Measurements from ENCODE around the gene DPP6. TPM values are rescaled to one million over a fixed set of nuclear protein-coding genes. Genes with fewer than 3 reads are reported as not detected.

DPP6 gene
- total RNA-seq, 1 experiment from 2014 or later: not detected

DNA sequence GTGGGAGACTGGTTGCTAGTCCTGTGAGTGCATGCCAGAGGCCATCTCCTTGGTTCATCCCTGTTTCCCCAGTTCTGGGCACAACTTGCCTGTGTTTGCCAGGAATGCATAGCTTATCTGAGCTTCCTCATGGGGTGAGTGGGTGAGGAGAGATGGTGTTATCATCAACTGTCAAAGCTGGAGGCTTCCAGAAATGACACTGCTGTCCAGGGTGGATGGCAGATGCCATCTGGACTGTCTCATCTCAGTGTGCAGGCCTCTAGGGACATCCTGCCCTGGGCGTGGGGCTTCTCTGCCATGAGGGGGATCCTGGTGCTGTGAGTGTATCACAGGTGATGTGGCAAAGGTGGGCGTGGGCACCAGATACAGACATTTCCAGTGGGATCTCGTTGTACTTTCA lies 328.6 kb downstream of the DPP6 start:
- Mint-ChIP-seq H3K27ac (no peak overlapping the region), H3K4me1 (no peaks in the 10 kb centered on the region), H3K4me3 (no peak overlapping the region), H3K36me3 (peaks cover 77% of the 10 kb centered on the region), H3K9me3 (peaks cover 80% of the 10 kb centered on the region), H3K27me3 (ENCODE audit: low read depth) (peaks cover 14% of the 10 kb centered on the region)
- POLR2A ChIA-PET: no interaction called here
- CTCF ChIA-PET: no interaction called here
- TF ChIP-seq, protein P1, sequence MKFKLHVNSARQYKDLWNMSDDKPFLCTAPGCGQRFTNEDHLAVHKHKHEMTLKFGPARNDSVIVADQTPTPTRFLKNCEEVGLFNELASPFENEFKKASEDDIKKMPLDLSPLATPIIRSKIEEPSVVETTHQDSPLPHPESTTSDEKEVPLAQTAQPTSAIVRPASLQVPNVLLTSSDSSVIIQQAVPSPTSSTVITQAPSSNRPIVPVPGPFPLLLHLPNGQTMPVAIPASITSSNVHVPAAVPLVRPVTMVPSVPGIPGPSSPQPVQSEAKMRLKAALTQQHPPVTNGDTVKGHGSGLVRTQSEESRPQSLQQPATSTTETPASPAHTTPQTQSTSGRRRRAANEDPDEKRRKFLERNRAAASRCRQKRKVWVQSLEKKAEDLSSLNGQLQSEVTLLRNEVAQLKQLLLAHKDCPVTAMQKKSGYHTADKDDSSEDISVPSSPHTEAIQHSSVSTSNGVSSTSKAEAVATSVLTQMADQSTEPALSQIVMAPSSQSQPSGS (CRISPR knock-in tag; IDR thresholded peaks at IDR 0.05; ENCODE audit: borderline replicate concordance, low read depth): no peak
- TF ChIP-seq ZNF416 (CRISPR knock-in tag; IDR thresholded peaks at IDR 0.05) (no peak), TEAD4 (CRISPR knock-in tag; IDR thresholded peaks at IDR 0.05) (no peak), RELA (CRISPR knock-in tag; IDR thresholded peaks at IDR 0.05; ENCODE audit: borderline replicate concordance) (no peak), ZNF396 (CRISPR knock-in tag; IDR thresholded peaks at IDR 0.05; ENCODE audit: borderline replicate concordance) (no peak), FOXP1 (CRISPR knock-in tag; IDR thresholded peaks at IDR 0.05; ENCODE audit: borderline replicate concordance) (no peak)
- TF ChIP-seq, protein P2, sequence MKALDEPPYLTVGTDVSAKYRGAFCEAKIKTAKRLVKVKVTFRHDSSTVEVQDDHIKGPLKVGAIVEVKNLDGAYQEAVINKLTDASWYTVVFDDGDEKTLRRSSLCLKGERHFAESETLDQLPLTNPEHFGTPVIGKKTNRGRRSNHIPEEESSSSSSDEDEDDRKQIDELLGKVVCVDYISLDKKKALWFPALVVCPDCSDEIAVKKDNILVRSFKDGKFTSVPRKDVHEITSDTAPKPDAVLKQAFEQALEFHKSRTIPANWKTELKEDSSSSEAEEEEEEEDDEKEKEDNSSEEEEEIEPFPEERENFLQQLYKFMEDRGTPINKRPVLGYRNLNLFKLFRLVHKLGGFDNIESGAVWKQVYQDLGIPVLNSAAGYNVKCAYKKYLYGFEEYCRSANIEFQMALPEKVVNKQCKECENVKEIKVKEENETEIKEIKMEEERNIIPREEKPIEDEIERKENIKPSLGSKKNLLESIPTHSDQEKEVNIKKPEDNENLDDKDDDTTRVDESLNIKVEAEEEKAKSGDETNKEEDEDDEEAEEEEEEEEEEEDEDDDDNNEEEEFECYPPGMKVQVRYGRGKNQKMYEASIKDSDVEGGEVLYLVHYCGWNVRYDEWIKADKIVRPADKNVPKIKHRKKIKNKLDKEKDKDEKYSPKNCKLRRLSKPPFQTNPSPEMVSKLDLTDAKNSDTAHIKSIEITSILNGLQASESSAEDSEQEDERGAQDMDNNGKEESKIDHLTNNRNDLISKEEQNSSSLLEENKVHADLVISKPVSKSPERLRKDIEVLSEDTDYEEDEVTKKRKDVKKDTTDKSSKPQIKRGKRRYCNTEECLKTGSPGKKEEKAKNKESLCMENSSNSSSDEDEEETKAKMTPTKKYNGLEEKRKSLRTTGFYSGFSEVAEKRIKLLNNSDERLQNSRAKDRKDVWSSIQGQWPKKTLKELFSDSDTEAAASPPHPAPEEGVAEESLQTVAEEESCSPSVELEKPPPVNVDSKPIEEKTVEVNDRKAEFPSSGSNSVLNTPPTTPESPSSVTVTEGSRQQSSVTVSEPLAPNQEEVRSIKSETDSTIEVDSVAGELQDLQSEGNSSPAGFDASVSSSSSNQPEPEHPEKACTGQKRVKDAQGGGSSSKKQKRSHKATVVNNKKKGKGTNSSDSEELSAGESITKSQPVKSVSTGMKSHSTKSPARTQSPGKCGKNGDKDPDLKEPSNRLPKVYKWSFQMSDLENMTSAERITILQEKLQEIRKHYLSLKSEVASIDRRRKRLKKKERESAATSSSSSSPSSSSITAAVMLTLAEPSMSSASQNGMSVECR (CRISPR knock-in tag; IDR thresholded peaks at IDR 0.05; ENCODE audit: borderline replicate concordance): no peak
- no peak for DNase-seq (ENCODE audit: low spot score)
- ATAC-seq: no peak

DNA sequence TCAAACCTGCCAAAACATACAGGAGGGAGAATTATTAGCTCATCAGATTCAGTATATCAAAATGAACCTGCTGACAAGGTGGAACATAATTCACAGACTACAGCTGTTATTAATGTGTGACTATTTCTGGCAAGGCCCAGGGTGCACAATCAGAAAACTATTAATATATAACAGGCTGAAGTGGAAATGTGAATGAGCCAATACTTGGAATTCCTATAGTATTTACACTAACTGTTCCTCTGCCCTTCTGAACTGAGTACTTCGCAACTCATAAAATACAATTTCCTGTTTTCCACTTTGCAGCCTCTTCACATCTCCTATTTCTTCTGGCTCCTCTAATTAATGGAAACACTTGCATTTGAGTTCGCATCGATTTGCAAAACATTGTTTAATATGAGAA lies 330.8 kb downstream of the DPP6 start:
- POLR2A ChIA-PET: no interaction called here
- CTCF ChIA-PET: no interaction called here
- TF ChIP-seq ZNF263 (CRISPR knock-in tag; IDR thresholded peaks at IDR 0.05; ENCODE audit: low read depth) (no peak), NR3C1 (CRISPR knock-in tag; conservative IDR thresholded peaks at IDR 0.05; ENCODE audit: low read depth) (no peak), ELF4 (CRISPR knock-in tag; IDR thresholded peaks at IDR 0.05; ENCODE audit: low read depth) (no peak), ZNF121 (CRISPR knock-in tag; IDR thresholded peaks at IDR 0.05) (no peak), TCF7 (CRISPR knock-in tag; IDR thresholded peaks at IDR 0.05; ENCODE audit: low read depth) (no peak), SMAD4 (CRISPR knock-in tag; IDR thresholded peaks at IDR 0.05) (no peak), NFE2L1 (CRISPR knock-in tag; IDR thresholded peaks at IDR 0.05) (no peak), GABPB1 (CRISPR knock-in tag; IDR thresholded peaks at IDR 0.05) (no peak)
- TF ChIP-seq, protein P3, sequence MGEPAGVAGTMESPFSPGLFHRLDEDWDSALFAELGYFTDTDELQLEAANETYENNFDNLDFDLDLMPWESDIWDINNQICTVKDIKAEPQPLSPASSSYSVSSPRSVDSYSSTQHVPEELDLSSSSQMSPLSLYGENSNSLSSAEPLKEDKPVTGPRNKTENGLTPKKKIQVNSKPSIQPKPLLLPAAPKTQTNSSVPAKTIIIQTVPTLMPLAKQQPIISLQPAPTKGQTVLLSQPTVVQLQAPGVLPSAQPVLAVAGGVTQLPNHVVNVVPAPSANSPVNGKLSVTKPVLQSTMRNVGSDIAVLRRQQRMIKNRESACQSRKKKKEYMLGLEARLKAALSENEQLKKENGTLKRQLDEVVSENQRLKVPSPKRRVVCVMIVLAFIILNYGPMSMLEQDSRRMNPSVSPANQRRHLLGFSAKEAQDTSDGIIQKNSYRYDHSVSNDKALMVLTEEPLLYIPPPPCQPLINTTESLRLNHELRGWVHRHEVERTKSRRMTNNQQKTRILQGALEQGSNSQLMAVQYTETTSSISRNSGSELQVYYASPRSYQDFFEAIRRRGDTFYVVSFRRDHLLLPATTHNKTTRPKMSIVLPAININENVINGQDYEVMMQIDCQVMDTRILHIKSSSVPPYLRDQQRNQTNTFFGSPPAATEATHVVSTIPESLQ (CRISPR knock-in tag; IDR thresholded peaks at IDR 0.05): no peak
- TF ChIP-seq, protein P4, sequence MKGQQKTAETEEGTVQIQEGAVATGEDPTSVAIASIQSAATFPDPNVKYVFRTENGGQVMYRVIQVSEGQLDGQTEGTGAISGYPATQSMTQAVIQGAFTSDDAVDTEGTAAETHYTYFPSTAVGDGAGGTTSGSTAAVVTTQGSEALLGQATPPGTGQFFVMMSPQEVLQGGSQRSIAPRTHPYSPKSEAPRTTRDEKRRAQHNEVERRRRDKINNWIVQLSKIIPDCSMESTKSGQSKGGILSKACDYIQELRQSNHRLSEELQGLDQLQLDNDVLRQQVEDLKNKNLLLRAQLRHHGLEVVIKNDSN (CRISPR knock-in tag; IDR thresholded peaks at IDR 0.05): no peak
- TF ChIP-seq, protein P5, sequence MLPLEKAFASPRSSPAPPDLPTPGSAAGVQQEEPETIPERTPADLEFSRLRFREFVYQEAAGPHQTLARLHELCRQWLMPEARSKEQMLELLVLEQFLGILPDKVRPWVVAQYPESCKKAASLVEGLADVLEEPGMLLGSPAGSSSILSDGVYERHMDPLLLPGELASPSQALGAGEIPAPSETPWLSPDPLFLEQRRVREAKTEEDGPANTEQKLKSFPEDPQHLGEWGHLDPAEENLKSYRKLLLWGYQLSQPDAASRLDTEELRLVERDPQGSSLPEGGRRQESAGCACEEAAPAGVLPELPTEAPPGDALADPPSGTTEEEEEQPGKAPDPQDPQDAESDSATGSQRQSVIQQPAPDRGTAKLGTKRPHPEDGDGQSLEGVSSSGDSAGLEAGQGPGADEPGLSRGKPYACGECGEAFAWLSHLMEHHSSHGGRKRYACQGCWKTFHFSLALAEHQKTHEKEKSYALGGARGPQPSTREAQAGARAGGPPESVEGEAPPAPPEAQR (CRISPR knock-in tag; IDR thresholded peaks at IDR 0.05): no peak
- TF ChIP-seq, protein P6, sequence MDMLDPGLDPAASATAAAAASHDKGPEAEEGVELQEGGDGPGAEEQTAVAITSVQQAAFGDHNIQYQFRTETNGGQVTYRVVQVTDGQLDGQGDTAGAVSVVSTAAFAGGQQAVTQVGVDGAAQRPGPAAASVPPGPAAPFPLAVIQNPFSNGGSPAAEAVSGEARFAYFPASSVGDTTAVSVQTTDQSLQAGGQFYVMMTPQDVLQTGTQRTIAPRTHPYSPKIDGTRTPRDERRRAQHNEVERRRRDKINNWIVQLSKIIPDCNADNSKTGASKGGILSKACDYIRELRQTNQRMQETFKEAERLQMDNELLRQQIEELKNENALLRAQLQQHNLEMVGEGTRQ (CRISPR knock-in tag; IDR thresholded peaks at IDR 0.05): no peak
- TF ChIP-seq, protein P7, sequence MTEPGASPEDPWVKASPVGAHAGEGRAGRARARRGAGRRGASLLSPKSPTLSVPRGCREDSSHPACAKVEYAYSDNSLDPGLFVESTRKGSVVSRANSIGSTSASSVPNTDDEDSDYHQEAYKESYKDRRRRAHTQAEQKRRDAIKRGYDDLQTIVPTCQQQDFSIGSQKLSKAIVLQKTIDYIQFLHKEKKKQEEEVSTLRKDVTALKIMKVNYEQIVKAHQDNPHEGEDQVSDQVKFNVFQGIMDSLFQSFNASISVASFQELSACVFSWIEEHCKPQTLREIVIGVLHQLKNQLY (CRISPR knock-in tag; IDR thresholded peaks at IDR 0.05): no peak
- TF ChIP-seq, protein P8, sequence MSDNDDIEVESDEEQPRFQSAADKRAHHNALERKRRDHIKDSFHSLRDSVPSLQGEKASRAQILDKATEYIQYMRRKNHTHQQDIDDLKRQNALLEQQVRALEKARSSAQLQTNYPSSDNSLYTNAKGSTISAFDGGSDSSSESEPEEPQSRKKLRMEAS (CRISPR knock-in tag; IDR thresholded peaks at IDR 0.05): no peak
- TF ChIP-seq, protein P9, sequence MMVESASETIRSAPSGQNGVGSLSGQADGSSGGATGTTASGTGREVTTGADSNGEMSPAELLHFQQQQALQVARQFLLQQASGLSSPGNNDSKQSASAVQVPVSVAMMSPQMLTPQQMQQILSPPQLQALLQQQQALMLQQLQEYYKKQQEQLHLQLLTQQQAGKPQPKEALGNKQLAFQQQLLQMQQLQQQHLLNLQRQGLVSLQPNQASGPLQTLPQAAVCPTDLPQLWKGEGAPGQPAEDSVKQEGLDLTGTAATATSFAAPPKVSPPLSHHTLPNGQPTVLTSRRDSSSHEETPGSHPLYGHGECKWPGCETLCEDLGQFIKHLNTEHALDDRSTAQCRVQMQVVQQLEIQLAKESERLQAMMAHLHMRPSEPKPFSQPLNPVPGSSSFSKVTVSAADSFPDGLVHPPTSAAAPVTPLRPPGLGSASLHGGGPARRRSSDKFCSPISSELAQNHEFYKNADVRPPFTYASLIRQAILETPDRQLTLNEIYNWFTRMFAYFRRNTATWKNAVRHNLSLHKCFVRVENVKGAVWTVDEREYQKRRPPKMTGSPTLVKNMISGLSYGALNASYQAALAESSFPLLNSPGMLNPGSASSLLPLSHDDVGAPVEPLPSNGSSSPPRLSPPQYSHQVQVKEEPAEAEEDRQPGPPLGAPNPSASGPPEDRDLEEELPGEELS (CRISPR knock-in tag; IDR thresholded peaks at IDR 0.05): no peak

More for the DNA sequence above, 330.8 kb downstream of the DPP6 start:
- DNase-seq (ENCODE audit: low spot score) (no peak), ATAC-seq (no peak)
- Mint-ChIP-seq H3K4me1 (no peaks in the 10 kb centered on the region), H3K9me3 (peaks cover 81% of the 10 kb centered on the region), H3K27me3 (ENCODE audit: low read depth) (peaks cover 11% of the 10 kb centered on the region), H3K4me3 (no peak overlapping the region), H3K27ac (no peak overlapping the region), H3K36me3 (peaks cover 79% of the 10 kb centered on the region)
